ENCODE measurements around the gene ZNF385A. TPM values are rescaled to one million over a fixed set of nuclear protein-coding genes. Genes with fewer than 3 reads are reported as not detected.

ZNF385A gene
- total RNA-seq, 4 donors from 2014 or later: 3.3 to 21.0 (median 18.3) TPM

DNA sequence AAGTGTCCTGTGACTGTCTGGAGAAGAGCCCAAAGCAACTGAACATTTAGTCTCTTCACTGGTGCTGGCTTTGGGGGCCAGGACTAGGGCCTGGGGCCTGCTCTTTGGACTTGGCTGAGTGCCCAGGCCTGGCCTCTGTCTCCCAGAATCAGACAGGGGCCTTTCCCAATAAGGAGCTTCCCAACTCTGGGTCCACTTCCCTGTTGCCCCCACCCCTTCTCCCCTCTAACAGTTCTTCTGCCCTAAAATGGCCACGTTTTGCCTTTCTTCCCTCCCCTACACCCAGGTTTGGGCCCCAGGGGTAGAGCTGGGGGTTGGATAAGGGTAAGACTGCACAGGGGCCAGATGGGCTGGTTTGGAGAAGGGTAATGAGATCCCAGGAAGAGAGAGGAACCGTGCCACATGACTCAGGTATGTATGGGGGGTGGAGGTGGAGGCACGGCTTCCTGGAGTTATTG lies 44.5 kb upstream of the ZNF385A start:
- Histone ChIP-seq H3K4me3 (no peak overlapping the region), H3K36me3 (no peaks in the 10 kb centered on the region), H3K4me1 (peaks cover 20 to 26% of the 10 kb centered on the region in 2 donors), H3K27me3 (no peaks in the 10 kb centered on the region), H3K9me3 (no peaks in the 10 kb centered on the region), H3K27ac (peak overlapping the region in 2 of 4 donors; percentile 5 to 61)
- in situ Hi-C loops (cut with MboI; ENCODE audit: low sequenced_read_pairs in 4 of 4) (no loop called here), intact Hi-C loops (cut with DNase I; ENCODE audit: low total_unique reads) (no loop called here)
- no peak for TF ChIP-seq POLR2A (IDR thresholded peaks at IDR 0.05)
- TF ChIP-seq, protein P1, sequence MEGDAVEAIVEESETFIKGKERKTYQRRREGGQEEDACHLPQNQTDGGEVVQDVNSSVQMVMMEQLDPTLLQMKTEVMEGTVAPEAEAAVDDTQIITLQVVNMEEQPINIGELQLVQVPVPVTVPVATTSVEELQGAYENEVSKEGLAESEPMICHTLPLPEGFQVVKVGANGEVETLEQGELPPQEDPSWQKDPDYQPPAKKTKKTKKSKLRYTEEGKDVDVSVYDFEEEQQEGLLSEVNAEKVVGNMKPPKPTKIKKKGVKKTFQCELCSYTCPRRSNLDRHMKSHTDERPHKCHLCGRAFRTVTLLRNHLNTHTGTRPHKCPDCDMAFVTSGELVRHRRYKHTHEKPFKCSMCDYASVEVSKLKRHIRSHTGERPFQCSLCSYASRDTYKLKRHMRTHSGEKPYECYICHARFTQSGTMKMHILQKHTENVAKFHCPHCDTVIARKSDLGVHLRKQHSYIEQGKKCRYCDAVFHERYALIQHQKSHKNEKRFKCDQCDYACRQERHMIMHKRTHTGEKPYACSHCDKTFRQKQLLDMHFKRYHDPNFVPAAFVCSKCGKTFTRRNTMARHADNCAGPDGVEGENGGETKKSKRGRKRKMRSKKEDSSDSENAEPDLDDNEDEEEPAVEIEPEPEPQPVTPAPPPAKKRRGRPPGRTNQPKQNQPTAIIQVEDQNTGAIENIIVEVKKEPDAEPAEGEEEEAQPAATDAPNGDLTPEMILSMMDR (IDR thresholded peaks at IDR 0.05 in 4 of 5, conservative IDR thresholded peaks at IDR 0.05 in 1 of 5): no peak
- ATAC-seq (no peak), DNase-seq (no peak)

DNA sequence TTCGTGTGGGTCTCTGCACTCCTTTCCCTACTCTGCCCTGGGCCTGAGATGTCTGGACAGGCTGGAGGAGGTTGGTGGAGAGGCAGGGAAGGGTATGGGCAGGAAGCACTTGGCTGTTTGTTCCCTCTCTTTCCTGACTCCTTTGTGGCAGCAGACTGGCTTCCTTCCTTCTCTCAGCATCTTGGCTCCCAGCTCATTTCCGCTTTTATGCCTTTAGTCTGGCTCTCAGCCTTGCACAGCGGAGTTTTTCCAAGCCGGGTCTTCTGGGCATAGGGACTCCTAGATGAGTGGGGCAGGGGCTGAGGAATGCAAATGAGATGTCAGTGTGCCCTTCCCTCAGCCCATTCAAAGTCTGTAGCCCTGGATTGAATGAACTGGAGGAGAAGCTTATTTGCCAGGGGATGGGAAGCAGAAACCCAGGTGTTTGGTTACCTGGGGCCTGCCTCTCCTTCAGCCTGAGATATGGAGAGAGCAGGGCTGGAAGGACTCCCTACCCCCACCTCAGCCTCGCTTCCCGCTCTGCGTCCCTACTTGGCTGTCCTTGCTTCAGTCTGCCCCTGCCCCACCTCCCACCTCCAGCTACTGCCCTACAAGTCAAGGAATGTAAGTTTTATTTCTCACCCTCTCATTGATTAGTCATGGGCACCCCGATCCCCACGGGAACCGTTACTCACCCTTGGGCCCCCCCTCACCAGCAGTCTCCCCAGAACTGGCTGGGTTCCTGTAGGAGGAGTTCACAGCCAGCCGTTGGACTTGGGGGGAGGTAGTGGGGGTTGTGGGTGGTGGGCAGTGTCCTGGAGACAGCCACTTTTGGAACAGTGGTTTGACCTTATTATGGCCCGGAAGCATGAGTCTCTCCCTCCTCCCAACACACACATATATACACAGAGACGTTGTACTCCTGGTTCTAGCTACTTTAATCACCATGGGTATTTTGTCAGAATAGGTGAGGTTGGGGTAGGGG lies 43.8 kb upstream of the ZNF385A start:
- Histone ChIP-seq H3K27me3 (no peaks in the 10 kb centered on the region), H3K9me3 (no peaks in the 10 kb centered on the region), H3K27ac (peak overlapping the region in 2 of 4 donors; percentile 58 to 61), H3K36me3 (no peaks in the 10 kb centered on the region), H3K4me3 (no peak overlapping the region), H3K4me1 (peaks cover 20 to 26% of the 10 kb centered on the region in 2 donors)
- intact Hi-C loops (cut with DNase I; ENCODE audit: low total_unique reads) (no loop called here), in situ Hi-C loops (cut with MboI; ENCODE audit: low sequenced_read_pairs in 4 of 4) (no loop called here)
- no peak for TF ChIP-seq POLR2A (IDR thresholded peaks at IDR 0.05)
- TF ChIP-seq, protein P1 (IDR thresholded peaks at IDR 0.05 in 4 of 5, conservative IDR thresholded peaks at IDR 0.05 in 1 of 5): no peak
- no peak for DNase-seq
- ATAC-seq: no peak

DNA sequence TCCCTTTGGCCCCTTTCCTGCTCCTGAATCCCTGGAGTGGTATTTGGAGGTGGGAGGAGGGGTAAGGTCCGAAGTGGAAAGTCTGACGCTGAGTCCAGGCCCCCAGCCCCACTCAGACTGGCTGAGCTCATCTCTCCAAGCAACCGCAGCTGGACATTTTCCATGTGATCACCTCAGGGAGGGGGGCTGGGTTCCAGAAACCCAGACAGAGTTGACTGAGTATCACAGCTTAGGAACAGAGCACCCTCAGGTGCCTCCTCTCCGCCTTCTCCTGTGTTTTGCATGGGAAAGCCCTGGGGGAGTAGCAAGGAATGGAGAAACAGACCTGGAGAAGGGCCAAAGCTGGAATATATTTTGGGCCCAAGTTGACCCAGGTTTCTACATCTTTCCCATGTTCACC lies 42.6 kb upstream of the ZNF385A start:
- H3K4me1 ChIP-seq: peaks cover 20 to 22% of the 10 kb centered on the region in 2 donors

DNA sequence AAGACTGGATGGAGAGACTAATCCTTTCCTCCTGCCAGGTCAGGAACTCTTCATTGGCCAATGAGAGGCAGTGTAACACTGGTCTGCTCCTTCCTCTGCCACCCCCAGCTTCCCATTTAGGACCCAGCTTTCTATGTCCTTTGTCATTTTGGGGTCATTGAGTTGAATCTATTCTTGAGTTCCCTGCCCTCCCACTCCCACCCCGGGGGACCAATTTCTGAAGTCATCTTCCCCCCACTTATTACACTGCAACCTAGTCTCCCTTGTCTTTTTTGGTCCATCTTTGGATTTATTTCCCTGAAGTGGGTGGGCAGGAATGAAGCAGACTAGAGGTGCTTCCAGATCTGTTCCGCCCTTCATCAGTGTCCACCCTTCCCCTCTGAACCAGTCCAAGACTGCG lies 42.2 kb upstream of the ZNF385A start:
- TF ChIP-seq POLR2A (IDR thresholded peaks at IDR 0.05): no peak
- TF ChIP-seq, protein P1 (IDR thresholded peaks at IDR 0.05 in 4 of 5, conservative IDR thresholded peaks at IDR 0.05 in 1 of 5): no peak
- peak overlapping the region in 3 of 4 donors; percentile 41 to 55 (median 52) for H3K27ac ChIP-seq
- ATAC-seq (no peak), DNase-seq (no peak)
- intact Hi-C loops (cut with DNase I; ENCODE audit: low total_unique reads): no loop called here
- no peak overlapping the region for H3K4me3 ChIP-seq
- no peaks in the 10 kb centered on the region for H3K27me3 ChIP-seq
- in situ Hi-C loops (cut with MboI; ENCODE audit: low sequenced_read_pairs in 4 of 4): no loop called here
- H3K4me1 ChIP-seq: peaks cover 20 to 25% of the 10 kb centered on the region in 2 donors
- no peaks in the 10 kb centered on the region for H3K36me3 ChIP-seq
- H3K9me3 ChIP-seq: no peaks in the 10 kb centered on the region

More for the DNA sequence above, 42.6 kb upstream of the ZNF385A start:
- ATAC-seq: no peak
- H3K9me3 ChIP-seq: no peaks in the 10 kb centered on the region
- no peaks in the 10 kb centered on the region for H3K36me3 ChIP-seq
- no peak for TF ChIP-seq POLR2A (IDR thresholded peaks at IDR 0.05)
- TF ChIP-seq, protein P1 (IDR thresholded peaks at IDR 0.05 in 4 of 5, conservative IDR thresholded peaks at IDR 0.05 in 1 of 5): no peak
- no peak overlapping the region for H3K4me3 ChIP-seq
- intact Hi-C loops (cut with DNase I; ENCODE audit: low total_unique reads): no loop called here
- H3K27me3 ChIP-seq: no peaks in the 10 kb centered on the region
- in situ Hi-C loops (cut with MboI; ENCODE audit: low sequenced_read_pairs in 4 of 4): no loop called here
- H3K27ac ChIP-seq: peak overlapping the region in 3 of 4 donors; percentile 41 to 55 (median 52)
- DNase-seq: no peak
